ENCODE measurements around the gene STIP1. TPM values are rescaled to one million over a fixed set of nuclear protein-coding genes. Genes with fewer than 3 reads are reported as not detected.
"Not testable (repeated sequence)": the region's sequence is repeated elsewhere in the genome, so short reads cannot be mapped to it uniquely, and the experiment has no call there.

Gene STIP1
- total RNA-seq, 3 donors from 2014 or later: 439 to 477 (median 457) TPM

DNA sequence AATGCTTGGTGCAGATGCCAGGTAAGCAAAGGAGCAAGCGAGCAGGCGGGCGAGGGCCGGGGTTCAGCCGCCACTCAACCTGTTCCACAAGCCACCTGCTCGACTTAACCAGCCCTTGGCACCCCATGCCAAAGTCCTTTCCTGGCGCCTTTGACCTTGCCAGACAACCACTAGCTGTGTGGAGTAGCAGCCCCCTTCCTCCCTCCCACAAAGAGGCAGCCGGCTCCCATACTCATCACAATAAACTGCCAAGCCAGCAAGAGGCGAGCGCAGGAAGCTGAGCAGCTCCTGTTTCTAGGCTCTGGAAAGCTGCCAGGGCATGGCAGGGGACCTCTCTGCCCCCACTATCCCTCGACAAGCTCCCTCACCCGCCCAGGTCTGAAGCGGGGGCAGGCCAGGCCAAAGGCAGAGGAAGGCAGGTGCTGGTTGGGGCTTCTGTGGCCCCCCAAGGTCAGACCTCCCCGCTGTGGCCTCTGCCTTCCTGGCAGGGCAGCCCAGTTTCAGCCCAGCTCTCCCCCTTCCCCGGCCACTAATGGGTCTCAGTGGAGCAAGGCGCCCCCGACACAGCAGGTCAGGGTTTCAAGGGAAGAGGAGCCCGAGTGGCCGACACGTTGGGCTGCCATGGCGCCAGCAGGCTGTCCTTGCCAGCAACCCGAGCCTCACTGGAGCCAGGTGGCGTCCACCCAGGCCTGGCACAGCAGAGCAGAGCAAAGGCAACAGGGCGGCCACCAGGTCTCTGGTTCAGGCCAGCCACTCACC lies 35.3 kb upstream of the STIP1 start:
- Mint-ChIP-seq H3K27me3 (ENCODE audit: low read depth) (no peaks in the 10 kb centered on the region), H3K36me3 (ENCODE audit: insufficient read depth) (no peaks in the 10 kb centered on the region), H3K4me1 (ENCODE audit: low read depth) (peaks cover 2% of the 10 kb centered on the region), H3K4me3 (no peak overlapping the region), H3K9me3 (no peaks in the 10 kb centered on the region)
- DNase-seq: no peak
- ATAC-seq: no peak

DNA sequence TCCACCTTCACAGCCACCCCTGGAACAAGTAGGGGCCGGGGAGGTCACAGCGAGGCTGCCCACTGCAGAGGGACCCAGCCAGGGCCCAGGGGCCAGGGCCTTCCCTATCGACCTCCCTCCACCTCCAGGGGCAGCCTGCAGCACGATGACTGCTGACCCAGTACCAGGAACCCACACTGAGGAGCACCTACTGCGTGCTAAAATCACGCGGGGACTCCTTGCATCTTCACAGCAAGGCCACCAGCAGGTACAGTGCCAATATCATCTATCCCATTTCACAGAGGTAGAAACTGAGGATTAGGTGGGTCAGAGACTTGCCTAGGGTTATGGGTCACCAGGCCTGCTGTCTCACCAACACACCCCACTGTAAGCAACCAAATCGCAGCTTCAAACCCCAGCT lies 34.6 kb upstream of the STIP1 start:
- DNase-seq: no peak
- H3K9me3 Mint-ChIP-seq: no peaks in the 10 kb centered on the region
- no peaks in the 10 kb centered on the region for H3K27me3 Mint-ChIP-seq (ENCODE audit: low read depth)
- H3K4me3 Mint-ChIP-seq: no peak overlapping the region
- H3K4me1 Mint-ChIP-seq (ENCODE audit: low read depth): peaks cover 2% of the 10 kb centered on the region
- no peaks in the 10 kb centered on the region for H3K36me3 Mint-ChIP-seq (ENCODE audit: insufficient read depth)
- ATAC-seq: no peak

DNA sequence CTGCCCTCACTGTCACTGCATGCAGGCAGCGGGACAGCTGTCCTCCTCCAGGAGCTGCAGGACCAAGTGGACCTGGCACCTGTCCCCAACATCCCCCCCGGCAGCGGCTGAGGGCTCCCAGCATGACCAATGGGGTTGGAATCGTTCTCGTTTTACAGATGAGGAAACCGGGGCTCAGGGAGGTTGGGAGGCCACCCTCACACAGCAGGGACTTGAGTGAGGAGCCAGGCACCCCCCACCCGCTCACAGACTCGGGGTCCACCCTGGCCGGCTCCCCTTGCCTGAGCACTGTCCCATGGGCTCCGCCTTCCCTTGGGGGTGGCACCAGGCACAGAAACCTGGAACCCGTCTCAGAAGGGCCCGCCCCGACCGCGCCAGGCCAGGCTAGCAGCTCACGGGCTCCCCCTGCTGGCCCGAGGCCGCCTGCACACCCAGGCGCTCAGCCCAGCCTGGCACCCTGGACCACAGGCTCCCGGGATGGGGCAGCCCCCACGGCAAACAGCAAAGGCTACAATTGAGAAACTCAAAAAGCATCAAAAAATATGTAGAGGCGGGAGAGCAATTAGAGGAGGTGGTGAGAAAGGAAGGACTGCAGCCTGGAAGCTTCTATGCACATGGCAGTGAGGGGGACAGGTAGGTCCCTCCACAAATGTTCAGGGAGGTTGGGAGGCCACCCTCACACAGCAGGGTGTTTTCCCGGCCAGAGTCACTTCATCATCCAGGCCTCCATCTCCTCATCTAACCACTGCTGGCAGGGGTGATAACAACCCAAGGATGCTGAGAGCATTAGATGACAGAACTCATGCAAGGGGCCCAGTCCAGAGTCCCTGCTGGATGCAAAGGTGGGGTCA lies 32.9 kb upstream of the STIP1 start:
- no peaks in the 10 kb centered on the region for H3K27me3 Mint-ChIP-seq (ENCODE audit: low read depth)
- peak; percentile 97 to 98 for ATAC-seq
- peak; percentile 71 for DNase-seq
- no peaks in the 10 kb centered on the region for H3K9me3 Mint-ChIP-seq
- peaks cover 2% of the 10 kb centered on the region for H3K4me1 Mint-ChIP-seq (ENCODE audit: low read depth)
- no peak overlapping the region for H3K4me3 Mint-ChIP-seq
- no peaks in the 10 kb centered on the region for H3K36me3 Mint-ChIP-seq (ENCODE audit: insufficient read depth)

DNA sequence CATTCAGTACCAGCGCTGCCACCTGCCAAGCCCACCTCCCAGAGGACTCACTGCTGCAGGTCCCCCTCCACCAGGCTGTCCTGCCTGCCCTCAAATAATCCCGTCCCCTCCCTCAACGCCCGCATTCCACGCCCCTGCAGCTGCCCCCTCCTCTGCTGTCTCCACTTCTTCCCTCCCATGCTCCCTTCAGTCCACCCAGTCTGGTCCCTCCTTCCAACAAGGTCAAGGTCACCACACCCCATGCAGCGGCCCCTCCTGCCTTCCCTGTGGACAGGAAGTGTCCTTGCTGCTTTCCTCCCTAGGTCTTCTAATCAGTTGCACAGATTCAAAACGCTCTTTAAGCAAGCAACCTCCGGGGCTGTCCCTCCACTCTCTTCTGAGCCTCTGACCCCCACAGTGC lies 32.2 kb upstream of the STIP1 start:
- Mint-ChIP-seq H3K27me3 (ENCODE audit: low read depth) (no peaks in the 10 kb centered on the region), H3K4me1 (ENCODE audit: low read depth) (no peaks in the 10 kb centered on the region), H3K9me3 (no peaks in the 10 kb centered on the region), H3K4me3 (no peak overlapping the region), H3K36me3 (ENCODE audit: insufficient read depth) (no peaks in the 10 kb centered on the region)
- ATAC-seq: no peak
- DNase-seq: no peak

DNA sequence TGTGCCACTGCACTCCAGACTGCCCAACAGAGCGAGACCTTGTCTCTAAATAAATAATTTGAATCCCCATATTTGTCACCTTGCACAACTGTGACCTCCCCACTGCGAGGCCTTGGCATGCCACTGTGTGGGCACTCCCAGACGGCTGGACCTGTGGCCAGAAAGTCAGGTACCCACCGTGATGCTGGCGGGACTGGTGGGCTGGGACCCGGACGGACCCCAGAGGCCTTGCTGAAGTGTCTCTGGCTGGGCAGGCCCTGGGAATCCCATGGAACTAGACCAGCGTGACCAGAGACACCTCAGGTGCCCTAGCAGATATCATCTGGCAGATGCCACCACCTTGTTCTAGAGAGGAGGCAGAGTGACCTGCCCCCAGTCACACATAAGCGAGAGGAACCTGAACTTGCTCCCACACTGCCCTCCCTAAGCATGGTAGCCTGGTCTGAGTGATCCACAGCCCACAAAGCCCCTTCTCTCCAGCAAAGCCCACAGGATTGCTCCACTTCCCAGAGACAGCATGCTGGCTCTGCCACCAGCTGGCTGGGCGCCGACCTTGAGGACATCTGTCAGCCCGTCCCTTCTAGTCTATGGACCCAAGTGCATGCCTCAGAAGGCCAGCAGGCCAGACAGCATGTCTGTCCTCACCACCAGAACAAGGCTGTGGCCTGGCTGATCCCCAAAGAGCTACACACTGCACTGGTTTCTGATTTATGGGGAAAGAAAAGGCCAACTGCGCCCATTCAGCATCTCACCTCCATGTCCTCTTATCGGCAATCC lies 29.5 kb upstream of the STIP1 start:
- Mint-ChIP-seq H3K27me3 (ENCODE audit: low read depth) (no peaks in the 10 kb centered on the region), H3K9me3 (no peaks in the 10 kb centered on the region), H3K36me3 (ENCODE audit: insufficient read depth) (no peaks in the 10 kb centered on the region), H3K4me1 (ENCODE audit: low read depth) (no peaks in the 10 kb centered on the region), H3K4me3 (no peak overlapping the region)
- no peak for DNase-seq
- ATAC-seq: no peak

DNA sequence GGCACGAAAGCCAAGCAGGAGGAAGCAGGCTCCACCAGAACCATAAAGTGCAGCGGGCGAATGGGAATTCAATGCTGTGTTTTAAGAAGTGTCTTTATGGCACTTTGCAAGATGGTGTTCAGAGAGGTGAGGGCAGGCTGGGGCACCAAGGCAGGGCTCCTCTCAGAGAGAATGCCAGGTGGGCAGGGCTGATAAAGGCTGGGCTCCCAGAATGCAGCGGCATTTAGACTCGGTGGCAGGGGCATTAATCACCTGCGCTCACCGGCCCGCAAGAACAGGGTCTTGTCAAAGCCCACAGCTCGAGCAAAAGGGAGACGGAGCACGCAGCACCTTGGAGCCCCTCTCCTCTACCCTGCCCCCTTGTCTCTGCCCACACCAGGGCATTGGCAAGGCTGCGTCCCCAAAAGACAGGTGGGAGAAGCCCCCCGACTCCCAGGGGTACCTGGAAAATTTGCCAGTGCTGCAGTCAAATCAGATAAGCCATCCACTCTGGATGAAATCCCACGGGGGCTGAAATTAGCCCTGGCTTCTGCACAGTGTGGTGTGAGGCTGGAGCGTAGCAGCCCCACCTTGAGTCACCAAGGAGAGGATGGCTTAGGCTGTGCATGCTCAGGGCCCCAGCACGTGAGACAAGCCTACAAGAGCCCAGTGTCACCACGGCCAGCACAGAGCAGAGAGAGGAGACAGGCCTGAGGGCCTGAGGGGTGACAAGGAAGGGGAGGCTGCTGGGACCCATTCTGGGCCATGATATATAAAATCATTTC lies 28.2 kb upstream of the STIP1 start:
- ATAC-seq (no peak), DNase-seq (no peak)
- Mint-ChIP-seq H3K9me3 (no peaks in the 10 kb centered on the region), H3K4me3 (no peak overlapping the region), H3K27me3 (ENCODE audit: low read depth) (no peaks in the 10 kb centered on the region), H3K36me3 (ENCODE audit: insufficient read depth) (no peaks in the 10 kb centered on the region), H3K4me1 (ENCODE audit: low read depth) (no peaks in the 10 kb centered on the region)

DNA sequence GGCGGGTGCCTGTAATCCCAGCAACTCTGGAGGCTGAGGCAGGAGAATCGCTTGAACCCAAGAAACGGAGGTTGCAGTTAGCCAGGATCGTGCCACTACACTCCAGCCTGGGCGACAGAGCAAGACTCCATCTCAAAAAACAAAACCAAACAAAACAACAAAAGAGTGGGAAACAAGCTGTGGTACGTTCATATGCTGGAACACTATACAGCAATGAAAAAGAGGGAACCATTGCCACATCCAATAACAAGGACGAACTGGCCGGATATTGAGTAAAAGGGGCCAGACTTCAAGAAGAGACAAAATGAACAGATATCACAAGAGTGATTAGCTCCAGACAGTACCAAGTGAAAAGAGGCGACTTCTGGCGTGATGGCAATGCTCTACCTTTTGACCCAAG lies 24.9 kb upstream of the STIP1 start:
- no peak for DNase-seq
- H3K4me3 Mint-ChIP-seq: no peak overlapping the region

DNA sequence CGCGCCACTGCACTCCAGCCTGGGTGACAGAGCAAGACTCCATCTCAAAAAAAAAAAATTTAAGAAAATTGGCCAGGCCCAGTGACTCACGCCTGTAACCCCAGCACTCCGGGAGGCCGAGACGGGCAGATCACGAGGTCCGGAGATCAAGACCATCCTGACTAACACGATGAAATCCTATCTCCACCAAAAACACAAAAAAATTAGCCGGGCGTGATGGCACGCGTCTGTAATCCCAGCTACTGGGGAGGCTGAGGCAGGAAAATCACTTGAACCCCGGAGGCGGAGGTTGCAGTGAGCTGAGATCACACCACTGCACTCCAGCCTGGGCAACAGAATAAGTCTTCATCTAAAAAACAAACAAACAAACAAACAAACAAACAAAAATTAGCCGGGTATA lies 23.2 kb upstream of the STIP1 start:
- H3K27me3 Mint-ChIP-seq (ENCODE audit: low read depth); ATAC-seq; H3K36me3 Mint-ChIP-seq (ENCODE audit: insufficient read depth); H3K9me3 Mint-ChIP-seq; H3K4me3 Mint-ChIP-seq; DNase-seq: not testable (repeated sequence)
- H3K4me1 Mint-ChIP-seq (ENCODE audit: low read depth): peaks cover 12% of the 10 kb centered on the region

More for the DNA sequence above, 24.9 kb upstream of the STIP1 start:
- Mint-ChIP-seq H3K36me3 (ENCODE audit: insufficient read depth) (no peaks in the 10 kb centered on the region), H3K9me3 (no peaks in the 10 kb centered on the region), H3K27me3 (ENCODE audit: low read depth) (no peaks in the 10 kb centered on the region), H3K4me1 (ENCODE audit: low read depth) (peaks cover 7% of the 10 kb centered on the region)
- no peak for ATAC-seq

DNA sequence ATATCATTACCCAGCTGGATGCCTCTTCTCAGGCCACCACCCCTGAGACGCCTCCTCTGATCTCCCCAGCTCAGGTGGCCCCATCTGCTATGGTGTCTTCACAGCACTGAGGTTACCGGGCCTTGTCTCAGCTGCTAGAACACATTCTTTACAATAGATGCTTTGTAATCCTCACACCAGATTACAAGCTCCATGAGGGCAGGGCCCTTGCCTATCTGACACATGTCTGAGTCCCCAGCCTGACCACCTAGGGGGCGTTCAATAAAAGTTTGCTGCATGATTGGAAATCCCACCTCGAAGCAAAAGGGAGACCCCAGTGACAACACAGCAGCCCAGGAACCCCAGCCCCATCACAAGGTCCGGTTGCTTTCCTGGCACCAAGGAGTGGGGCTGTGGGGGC lies 22.0 kb upstream of the STIP1 start:
- DNase-seq: no peak
- H3K27me3 Mint-ChIP-seq (ENCODE audit: low read depth): no peaks in the 10 kb centered on the region
- no peaks in the 10 kb centered on the region for H3K36me3 Mint-ChIP-seq (ENCODE audit: insufficient read depth)
- peaks cover 12% of the 10 kb centered on the region for H3K4me1 Mint-ChIP-seq (ENCODE audit: low read depth)
- H3K4me3 Mint-ChIP-seq: no peak overlapping the region
- ATAC-seq: no peak
- no peaks in the 10 kb centered on the region for H3K9me3 Mint-ChIP-seq

DNA sequence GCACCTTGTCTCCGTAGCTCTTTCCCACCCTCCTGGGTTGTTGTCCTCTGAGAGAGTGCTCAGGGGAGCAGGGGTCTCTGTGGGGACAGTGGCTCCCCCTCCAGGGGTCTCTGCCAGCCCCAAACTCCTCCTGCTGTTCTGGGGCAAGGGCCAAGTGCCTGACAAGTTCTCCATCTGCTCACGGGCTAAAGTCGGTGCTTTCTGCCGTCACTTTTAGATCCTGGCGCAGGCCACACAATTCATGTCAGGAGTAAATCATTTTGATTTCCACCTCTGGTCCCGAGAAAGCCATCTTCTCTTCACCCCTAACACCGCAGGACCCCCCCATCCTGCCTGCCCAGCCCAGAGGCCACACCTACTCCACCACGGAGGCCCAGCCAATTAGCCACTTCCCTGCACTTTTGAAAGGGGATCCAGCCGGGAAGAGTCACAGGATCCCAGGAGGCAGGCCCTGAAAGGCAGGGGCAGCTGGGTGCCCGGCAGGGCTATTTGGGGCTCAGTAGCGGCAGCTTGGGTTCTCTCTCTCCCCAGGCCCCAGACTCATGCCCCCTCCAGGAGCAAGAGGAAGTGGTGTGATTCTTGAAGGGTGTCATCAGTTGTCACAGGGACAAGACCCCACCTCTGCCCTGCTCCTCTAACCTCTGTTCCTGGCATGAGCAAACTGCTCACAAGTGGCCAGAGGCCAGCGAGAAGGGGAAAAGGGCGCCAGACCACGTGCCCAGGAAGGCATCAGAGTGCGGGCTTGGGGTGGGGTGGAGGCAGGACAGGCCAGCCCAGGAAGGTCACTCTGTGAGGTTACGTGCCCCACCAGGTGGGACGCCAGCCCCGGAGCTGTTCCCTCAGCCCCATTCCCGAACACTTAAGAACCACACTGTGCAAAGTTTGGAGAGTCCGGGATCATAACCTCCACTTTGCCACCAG lies 21.3 kb upstream of the STIP1 start:
- no peaks in the 10 kb centered on the region for H3K9me3 Mint-ChIP-seq

DNA sequence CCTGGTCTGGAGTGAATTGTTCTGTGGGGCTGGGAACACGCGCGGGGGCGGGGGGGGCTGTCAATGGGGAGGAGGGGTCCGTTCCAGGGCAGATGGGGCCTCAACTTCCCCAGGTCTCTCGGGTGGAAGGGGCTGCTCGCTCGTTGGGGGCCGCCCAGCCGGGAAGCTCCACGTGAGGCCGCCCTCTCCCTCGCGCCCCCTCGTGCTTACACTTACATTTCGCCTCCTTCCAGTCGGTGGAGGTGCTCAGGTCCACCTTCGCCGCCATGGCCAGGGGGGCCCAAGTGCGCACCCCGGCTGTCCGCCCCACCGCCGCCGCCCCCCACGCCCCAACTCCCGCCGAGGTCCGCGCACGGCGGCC lies 20.5 kb upstream of the STIP1 start:
- H3K27me3 Mint-ChIP-seq (ENCODE audit: low read depth): no peaks in the 10 kb centered on the region
- ATAC-seq: peak; percentile 20 to 31
- peak; percentile 21 for DNase-seq
- no peaks in the 10 kb centered on the region for H3K9me3 Mint-ChIP-seq
- peaks cover 12% of the 10 kb centered on the region for H3K4me1 Mint-ChIP-seq (ENCODE audit: low read depth)
- H3K4me3 Mint-ChIP-seq: peak overlapping the region; percentile 80
- H3K36me3 Mint-ChIP-seq (ENCODE audit: insufficient read depth): no peaks in the 10 kb centered on the region

More for the DNA sequence above, 21.3 kb upstream of the STIP1 start:
- H3K27me3 Mint-ChIP-seq (ENCODE audit: low read depth): no peaks in the 10 kb centered on the region
- H3K36me3 Mint-ChIP-seq (ENCODE audit: insufficient read depth): no peaks in the 10 kb centered on the region
- H3K4me3 Mint-ChIP-seq: peak overlapping the region; percentile 80
- H3K4me1 Mint-ChIP-seq (ENCODE audit: low read depth): peaks cover 12% of the 10 kb centered on the region
- ATAC-seq: no peak
- DNase-seq: no peak

DNA sequence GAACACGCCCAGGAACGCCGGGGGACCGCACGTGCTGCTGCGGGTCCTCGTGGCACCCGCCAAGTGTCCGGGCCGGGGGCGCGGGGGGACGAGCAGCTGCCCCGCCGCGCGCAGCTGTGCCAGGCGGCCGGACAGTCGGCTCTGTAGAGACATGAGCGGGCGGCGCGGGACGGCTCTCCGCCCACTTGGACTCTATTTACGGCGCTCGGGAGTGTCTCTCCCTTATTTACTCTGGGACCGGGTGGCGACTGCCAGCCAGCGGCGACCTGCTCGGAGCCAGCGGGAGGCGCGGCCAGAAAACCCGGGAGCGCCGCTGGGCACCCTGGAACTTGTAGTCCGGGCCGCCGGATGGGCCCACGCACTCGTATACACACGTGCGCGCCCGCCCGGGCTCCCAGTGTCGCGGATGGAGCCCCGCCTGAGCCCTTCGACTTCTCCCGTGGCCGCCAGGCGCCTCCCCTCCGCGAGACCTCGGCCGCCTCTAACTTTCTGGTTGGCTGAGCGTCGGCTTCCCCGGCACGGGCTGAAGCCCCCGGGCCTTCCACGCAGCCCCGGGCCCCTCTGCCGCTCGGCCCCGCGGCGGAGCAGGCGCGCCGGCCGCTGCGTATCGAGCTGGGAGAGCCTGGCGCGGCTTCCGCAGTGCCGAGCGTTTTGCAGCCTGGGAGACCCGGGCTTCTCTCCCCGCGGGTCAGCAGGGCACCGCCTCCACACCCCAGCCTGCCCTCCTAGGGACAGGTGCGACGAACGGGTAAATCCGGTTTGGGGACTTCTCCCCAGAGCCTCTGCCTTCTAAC lies 19.9 kb upstream of the STIP1 start, which contains the start of gene MACROD1:
Gene MACROD1, minus strand, starts transcription at position 272 of the 794 bp plus-strand sequence. Its CDS starts 119 bp downstream, at position 153.
- no peaks in the 10 kb centered on the region for H3K9me3 Mint-ChIP-seq
- H3K36me3 Mint-ChIP-seq (ENCODE audit: insufficient read depth): no peaks in the 10 kb centered on the region

More for the DNA sequence above, 19.9 kb upstream of the STIP1 start, which contains the start of gene MACROD1:
- H3K27me3 Mint-ChIP-seq (ENCODE audit: low read depth): no peaks in the 10 kb centered on the region
- DNase-seq: peak; percentile 80
- H3K4me1 Mint-ChIP-seq (ENCODE audit: low read depth): peaks cover 12% of the 10 kb centered on the region
- peak; percentile 96 to 97 for ATAC-seq
- H3K4me3 Mint-ChIP-seq: peak within 1 kb of the TSS; percentile 93

All from activated T-cell treated with anti-CD3 and anti-CD28 coated beads, Interleukin-2, amount 50 U/mL, for 4 hours (primary cell).